ENCODE results near the gene SLC25A29. TPM values are rescaled to one million over a fixed set of nuclear protein-coding genes. Genes with fewer than 3 reads are reported as not detected.
"Not testable (repeated sequence)": the region's sequence is repeated elsewhere in the genome, so short reads cannot be mapped to it uniquely, and the experiment has no call there.

The SLC25A29 gene
- total RNA-seq, 1 donor from 2014 or later = 57.0 TPM

GRCh38 chr14:100291305-100292075 lies 14.8 kb downstream of the SLC25A29 start:
- Mint-ChIP-seq H3K36me3 (ENCODE audit: unreplicated experiment) (peaks cover 7% of the 10 kb centered on the region), H3K4me1 (ENCODE audit: unreplicated experiment) (peaks cover 29% of the 10 kb centered on the region), H3K27me3 (ENCODE audit: unreplicated experiment) (no peaks in the 10 kb centered on the region), H3K9me3 (ENCODE audit: unreplicated experiment) (no peaks in the 10 kb centered on the region), H3K27ac (ENCODE audit: unreplicated experiment) (no peak overlapping the region), H3K4me3 (ENCODE audit: unreplicated experiment) (no peak overlapping the region)
- TF ChIP-seq CTCF (IDR thresholded peaks at IDR 0.05) = no peak
- no peak for DNase-seq (ENCODE audit: extremely low spot score, unreplicated experiment)

GRCh38 chr14:100290607-100291304 lies 15.5 kb downstream of the SLC25A29 start:
- Mint-ChIP-seq H3K4me3 (ENCODE audit: unreplicated experiment) (no peak overlapping the region), H3K36me3 (ENCODE audit: unreplicated experiment) (peaks cover 5% of the 10 kb centered on the region), H3K27me3 (ENCODE audit: unreplicated experiment) (no peaks in the 10 kb centered on the region), H3K9me3 (ENCODE audit: unreplicated experiment) (no peaks in the 10 kb centered on the region), H3K4me1 (ENCODE audit: unreplicated experiment) (peaks cover 34% of the 10 kb centered on the region), H3K27ac (ENCODE audit: unreplicated experiment) (no peak overlapping the region)
- no peak for DNase-seq (ENCODE audit: extremely low spot score, unreplicated experiment)
- no peak for TF ChIP-seq CTCF (IDR thresholded peaks at IDR 0.05)

GRCh38 chr14:100289916-100290606 lies 16.2 kb downstream of the SLC25A29 start:
- no peaks in the 10 kb centered on the region for H3K9me3 Mint-ChIP-seq (ENCODE audit: unreplicated experiment)
- no peak for TF ChIP-seq CTCF (IDR thresholded peaks at IDR 0.05)
- peaks cover 34% of the 10 kb centered on the region for H3K4me1 Mint-ChIP-seq (ENCODE audit: unreplicated experiment)
- no peak overlapping the region for H3K4me3 Mint-ChIP-seq (ENCODE audit: unreplicated experiment)
- H3K27me3 Mint-ChIP-seq (ENCODE audit: unreplicated experiment) = no peaks in the 10 kb centered on the region
- peaks cover 5% of the 10 kb centered on the region for H3K36me3 Mint-ChIP-seq (ENCODE audit: unreplicated experiment)
- peak overlapping the region; percentile 54 for H3K27ac Mint-ChIP-seq (ENCODE audit: unreplicated experiment)
- no peak for DNase-seq (ENCODE audit: extremely low spot score, unreplicated experiment)

DNA sequence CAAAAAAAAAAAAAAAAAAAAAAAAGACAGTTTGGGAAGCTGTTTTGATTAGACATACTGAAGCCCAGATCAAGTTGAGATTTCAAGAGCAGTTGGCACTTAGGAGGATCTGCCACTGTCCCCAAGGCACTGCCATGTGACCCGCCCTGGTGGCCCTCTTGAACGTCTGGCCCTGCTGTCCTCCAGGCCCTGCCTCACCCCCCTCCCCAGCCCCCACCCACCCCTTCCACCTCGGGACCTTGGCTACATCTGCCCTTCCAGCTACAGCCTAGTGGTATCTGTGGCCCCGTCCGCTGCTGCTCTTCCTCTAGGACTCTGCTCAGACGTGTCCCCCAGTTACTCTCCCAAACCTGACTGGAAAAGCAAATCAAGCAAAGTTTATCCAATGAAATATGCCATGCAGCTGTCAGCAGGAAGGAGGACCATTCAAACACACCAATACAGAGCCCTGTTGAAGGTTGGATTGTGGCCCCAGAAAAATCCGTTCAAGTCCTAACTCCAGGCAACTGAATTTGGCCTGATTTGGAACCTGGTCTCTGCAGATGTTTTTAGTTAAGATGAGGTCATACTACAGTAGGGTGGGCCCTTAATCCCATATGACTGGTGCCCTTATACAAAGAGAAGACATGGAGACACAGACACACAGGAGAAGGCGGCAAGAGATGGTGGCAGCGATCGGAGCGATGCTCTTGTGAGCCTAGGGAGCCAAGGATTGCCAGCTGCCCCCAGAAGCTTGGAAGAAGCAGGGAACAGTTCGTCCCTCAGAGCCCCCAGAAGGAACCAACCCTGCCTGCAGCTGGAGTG lies 17.7 kb downstream of the SLC25A29 start:
- no peak overlapping the region for H3K4me3 Mint-ChIP-seq (ENCODE audit: unreplicated experiment)
- no peak for DNase-seq (ENCODE audit: extremely low spot score, unreplicated experiment)
- no peaks in the 10 kb centered on the region for H3K27me3 Mint-ChIP-seq (ENCODE audit: unreplicated experiment)

DNA sequence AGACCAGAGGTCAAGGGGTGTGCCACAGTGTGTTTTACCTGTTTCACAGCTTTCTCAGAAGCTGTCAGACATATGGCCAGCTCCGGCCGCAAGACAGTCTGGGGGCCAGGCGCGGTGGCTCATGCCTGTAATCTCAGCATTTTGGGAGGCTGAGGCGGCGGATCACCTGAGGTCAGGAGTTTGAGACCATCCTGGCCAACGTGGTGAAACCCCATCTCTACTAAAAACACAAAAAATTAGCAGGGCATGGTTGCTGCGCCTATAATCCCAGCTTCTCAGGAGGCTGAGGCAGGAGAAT lies 18.3 kb downstream of the SLC25A29 start:
- H3K9me3 Mint-ChIP-seq (ENCODE audit: unreplicated experiment); H3K4me3 Mint-ChIP-seq (ENCODE audit: unreplicated experiment); H3K27me3 Mint-ChIP-seq (ENCODE audit: unreplicated experiment): not testable (repeated sequence)

More for the DNA sequence above, 17.7 kb downstream of the SLC25A29 start:
- Mint-ChIP-seq H3K9me3 (ENCODE audit: unreplicated experiment) (no peaks in the 10 kb centered on the region), H3K36me3 (ENCODE audit: unreplicated experiment) (peaks cover 5% of the 10 kb centered on the region), H3K4me1 (ENCODE audit: unreplicated experiment) (peaks cover 34% of the 10 kb centered on the region), H3K27ac (ENCODE audit: unreplicated experiment) (peak overlapping the region; percentile 38)
- no peak for TF ChIP-seq CTCF (IDR thresholded peaks at IDR 0.05)

More for the DNA sequence above, 18.3 kb downstream of the SLC25A29 start:
- not testable (repeated sequence) for H3K36me3 Mint-ChIP-seq (ENCODE audit: unreplicated experiment); H3K27ac Mint-ChIP-seq (ENCODE audit: unreplicated experiment); DNase-seq (ENCODE audit: extremely low spot score, unreplicated experiment)
- peaks cover 36% of the 10 kb centered on the region for H3K4me1 Mint-ChIP-seq (ENCODE audit: unreplicated experiment)

All from osteocyte (in vitro differentiated cells).